Activated T-helper 17 cell treated with anti-CD3 and anti-CD28 coated beads, Interleukin-2, amount 50 U/mL, for 72 hours (primary cell): Measurements from ENCODE around the gene ST7. TPM values are rescaled to one million over a fixed set of nuclear protein-coding genes. Genes with fewer than 3 reads are reported as not detected.
"Not testable (repeated sequence)": the region's sequence is repeated elsewhere in the genome, so short reads cannot be mapped to it uniquely, and the experiment has no call there.

ENCODE experiments used
- ATAC-seq: fragments of 150-1000 bp; cut with Tn5 transposase; replicated peaks from 2 replicates; pipeline ENCODE4 v1.10.0; 2021; ENCODE audit warnings: mild to moderate bottlenecking, moderate library complexity
- H3K27ac Mint-ChIP-seq: one replicate; pipeline ENCODE4 v1.8.0; 2022; ENCODE audit warnings: mixed read lengths
- H3K27me3 Mint-ChIP-seq: one replicate; pipeline ENCODE4 v1.8.0; 2022; ENCODE audit warnings: mixed read lengths
- H3K36me3 Mint-ChIP-seq: one replicate; pipeline ENCODE4 v1.8.0; 2022; ENCODE audit warnings: low read depth, mild to moderate bottlenecking, mixed read lengths
- H3K4me1 Mint-ChIP-seq: one replicate; pipeline ENCODE4 v1.8.0; 2022; ENCODE audit warnings: mixed read lengths
- H3K4me3 Mint-ChIP-seq: one replicate; pipeline ENCODE4 v1.8.0; 2022; ENCODE audit warnings: mild to moderate bottlenecking, mixed read lengths
- H3K9me3 Mint-ChIP-seq: one replicate; pipeline ENCODE4 v1.8.0; 2022; ENCODE audit warnings: mixed read lengths
- total RNA-seq, 2 donors: library from RNA; stranded (reverse); gene quantifications; one replicate each; pipeline ENCODE4 v1.2.3, GENCODE V29; 2022

Gene ST7
- 10 to 100 TPM; 12.5 to 14.4 TPM for total RNA-seq

GRCh38 chr7:116953372-116953905 lies at the start of gene ST7:
Gene ST7, plus strand, starts transcription at chr7:116953501. Its CDS starts 40 bp downstream, at chr7:116953541.
- peak; percentile 73 for ATAC-seq
- peak within 1 kb of the TSS; percentile 86 for H3K27ac Mint-ChIP-seq
- no peaks in the 10 kb centered on the region for H3K27me3 Mint-ChIP-seq
- no peaks in the 10 kb centered on the region for H3K9me3 Mint-ChIP-seq
- peaks cover 15% of the 10 kb centered on the region for H3K4me1 Mint-ChIP-seq
- peaks cover 10% of the 10 kb centered on the region for H3K36me3 Mint-ChIP-seq
- H3K4me3 Mint-ChIP-seq: peak within 1 kb of the TSS; percentile 89

GRCh38 chr7:116906391-116906790 lies 46.9 kb upstream of the ST7 start:
- ATAC-seq: no peak
- Mint-ChIP-seq H3K4me1 (no peaks in the 10 kb centered on the region), H3K36me3 (peaks cover 86% of the 10 kb centered on the region), H3K27ac (no peak overlapping the region), H3K9me3 (no peaks in the 10 kb centered on the region), H3K27me3 (no peaks in the 10 kb centered on the region), H3K4me3 (no peak overlapping the region)

DNA sequence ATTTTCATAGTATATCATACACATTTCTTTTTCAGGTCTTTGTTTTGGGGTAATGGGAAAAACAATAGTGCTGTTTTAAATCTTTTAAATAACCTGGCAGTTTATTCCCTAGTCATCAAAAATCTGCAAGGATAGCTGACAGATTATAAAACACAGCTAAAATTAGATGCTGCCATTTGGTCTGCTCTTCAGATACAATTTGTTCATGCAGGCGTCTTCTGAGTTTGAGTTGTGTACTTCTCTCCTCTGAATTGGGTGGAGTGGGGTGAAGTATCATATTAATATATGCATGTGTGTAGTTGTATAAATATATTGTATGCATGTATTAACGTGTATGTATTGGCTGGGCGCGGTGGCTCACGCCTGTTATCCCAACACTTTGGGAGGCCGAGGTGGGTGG lies 42.9 kb upstream of the ST7 start:
- no peaks in the 10 kb centered on the region for H3K9me3 Mint-ChIP-seq
- peaks cover 92% of the 10 kb centered on the region for H3K36me3 Mint-ChIP-seq
- H3K4me3 Mint-ChIP-seq: no peak overlapping the region
- ATAC-seq: no peak
- no peaks in the 10 kb centered on the region for H3K27me3 Mint-ChIP-seq
- H3K4me1 Mint-ChIP-seq: no peaks in the 10 kb centered on the region
- H3K27ac Mint-ChIP-seq: no peak overlapping the region

DNA sequence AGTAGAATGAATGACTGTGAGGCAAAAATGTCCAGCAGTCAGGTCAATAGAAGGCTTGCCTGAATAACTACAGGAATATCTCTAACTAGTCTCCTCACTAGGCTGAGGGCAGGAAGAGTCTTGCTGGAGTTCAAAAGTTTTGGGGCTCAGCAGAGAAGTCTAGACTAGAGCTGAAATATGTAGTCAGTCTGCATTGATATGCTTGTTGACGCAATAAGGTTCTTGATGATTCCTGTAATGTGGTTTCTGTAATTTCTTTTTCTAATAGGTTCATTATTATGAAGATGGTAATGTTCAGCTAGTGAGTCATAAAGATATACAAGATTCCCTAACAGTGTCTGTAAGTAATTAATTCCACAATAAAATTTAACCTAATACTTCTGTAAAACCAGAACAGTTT lies 41.5 kb upstream of the ST7 start:
- Mint-ChIP-seq H3K27me3 (no peaks in the 10 kb centered on the region), H3K36me3 (peaks cover 92% of the 10 kb centered on the region), H3K27ac (no peak overlapping the region), H3K4me1 (no peaks in the 10 kb centered on the region), H3K9me3 (no peaks in the 10 kb centered on the region), H3K4me3 (no peak overlapping the region)
- no peak for ATAC-seq

DNA sequence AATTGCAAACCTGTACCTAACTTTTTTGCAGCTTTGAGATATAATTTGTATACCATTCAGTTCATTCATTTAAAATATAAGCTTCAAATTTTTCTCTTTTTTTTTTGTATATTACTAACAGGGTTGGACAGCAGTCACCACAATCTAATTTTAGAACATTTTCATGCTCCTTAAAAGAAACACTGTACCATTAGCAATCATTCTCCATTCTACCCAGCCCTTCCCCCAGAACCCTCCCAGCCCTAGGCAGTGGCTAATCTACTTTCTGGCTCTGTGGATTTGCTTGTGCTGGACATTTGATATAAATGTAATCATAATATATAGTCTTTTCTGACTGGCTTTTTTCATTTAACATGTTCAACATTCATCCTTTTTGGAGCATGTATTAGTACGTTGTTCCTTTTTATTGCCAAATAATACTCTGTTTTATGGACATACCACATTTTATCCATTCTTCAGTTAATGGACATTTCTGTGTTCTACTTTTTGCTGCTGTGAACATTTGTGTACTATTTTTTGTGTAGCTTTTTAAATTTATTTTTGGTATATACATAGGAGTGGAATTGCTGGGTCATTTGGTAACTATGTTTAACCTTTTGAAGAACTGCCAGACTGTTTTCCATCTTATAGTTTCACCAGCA lies 40.9 kb upstream of the ST7 start:
- H3K27ac Mint-ChIP-seq: no peak overlapping the region
- H3K9me3 Mint-ChIP-seq: no peaks in the 10 kb centered on the region
- ATAC-seq: no peak

GRCh38 chr7:116918704-116919103 lies 34.6 kb upstream of the ST7 start:
- Mint-ChIP-seq H3K4me3 (no peak overlapping the region), H3K4me1 (no peaks in the 10 kb centered on the region), H3K27me3 (no peaks in the 10 kb centered on the region), H3K9me3 (no peaks in the 10 kb centered on the region), H3K36me3 (peaks cover 63% of the 10 kb centered on the region), H3K27ac (no peak overlapping the region)
- no peak for ATAC-seq

More for the DNA sequence above, 40.9 kb upstream of the ST7 start:
- Mint-ChIP-seq H3K36me3 (peaks cover 96% of the 10 kb centered on the region), H3K4me3 (no peak overlapping the region), H3K4me1 (no peaks in the 10 kb centered on the region), H3K27me3 (no peaks in the 10 kb centered on the region)

DNA sequence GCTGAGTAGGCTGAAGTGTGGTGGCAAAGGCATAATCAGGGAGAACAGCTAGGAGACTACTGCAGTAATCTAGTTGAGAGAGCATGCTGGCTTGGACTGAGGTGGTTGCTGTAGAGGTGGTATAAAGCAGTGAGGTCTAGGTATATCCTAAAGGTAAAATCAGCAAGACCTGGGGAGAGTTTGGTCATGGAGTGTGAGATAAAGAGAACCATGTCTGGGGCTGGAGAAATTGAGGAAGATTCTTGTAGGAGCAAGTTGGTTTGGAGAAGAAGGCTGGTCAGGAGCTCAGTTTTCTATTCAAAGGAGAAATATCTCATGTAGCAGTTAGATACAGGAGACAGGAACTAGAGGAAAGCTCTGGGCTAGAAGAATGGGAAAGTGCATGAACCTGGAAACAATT lies 32.9 kb upstream of the ST7 start:
- no peak overlapping the region for H3K4me3 Mint-ChIP-seq
- H3K27me3 Mint-ChIP-seq: no peaks in the 10 kb centered on the region
- H3K27ac Mint-ChIP-seq: no peak overlapping the region
- no peaks in the 10 kb centered on the region for H3K4me1 Mint-ChIP-seq
- peaks cover 48% of the 10 kb centered on the region for H3K36me3 Mint-ChIP-seq
- no peak for ATAC-seq
- H3K9me3 Mint-ChIP-seq: no peaks in the 10 kb centered on the region

DNA sequence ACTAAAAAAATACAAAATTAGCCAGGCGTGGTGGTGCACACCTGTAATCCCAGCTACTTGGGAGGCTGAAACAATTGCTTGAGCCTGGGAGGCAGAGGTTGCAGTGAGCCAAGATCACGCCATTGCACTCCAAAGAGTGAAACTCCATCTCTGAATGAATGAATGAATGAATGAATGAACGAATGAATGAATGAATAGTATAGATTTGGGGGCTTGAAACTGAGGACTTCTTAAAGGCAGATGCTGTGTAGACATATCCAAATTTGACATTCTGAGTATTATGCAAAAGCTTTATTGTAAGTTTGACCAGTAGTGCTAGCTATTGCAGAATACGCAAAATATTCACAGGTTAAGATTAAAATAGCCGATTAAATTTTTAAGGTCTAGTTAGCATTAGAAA lies 30.8 kb upstream of the ST7 start:
- H3K27me3 Mint-ChIP-seq: no peaks in the 10 kb centered on the region
- no peaks in the 10 kb centered on the region for H3K4me1 Mint-ChIP-seq
- ATAC-seq: no peak
- no peak overlapping the region for H3K4me3 Mint-ChIP-seq
- peaks cover 27% of the 10 kb centered on the region for H3K36me3 Mint-ChIP-seq
- no peaks in the 10 kb centered on the region for H3K9me3 Mint-ChIP-seq
- no peak overlapping the region for H3K27ac Mint-ChIP-seq

GRCh38 chr7:116924741-116925140 lies 28.6 kb upstream of the ST7 start:
- peak; percentile 60 for ATAC-seq
- H3K27ac Mint-ChIP-seq: no peak overlapping the region
- H3K36me3 Mint-ChIP-seq: peaks cover 9% of the 10 kb centered on the region
- H3K4me1 Mint-ChIP-seq: no peaks in the 10 kb centered on the region
- H3K9me3 Mint-ChIP-seq: no peaks in the 10 kb centered on the region
- H3K4me3 Mint-ChIP-seq: no peak overlapping the region
- no peaks in the 10 kb centered on the region for H3K27me3 Mint-ChIP-seq

- no peaks in the 10 kb centered on the region for H3K27me3 Mint-ChIP-seq
- no peaks in the 10 kb centered on the region for H3K4me1 Mint-ChIP-seq
- no peak overlapping the region for H3K4me3 Mint-ChIP-seq
- ATAC-seq: no peak
- no peaks in the 10 kb centered on the region for H3K36me3 Mint-ChIP-seq
- H3K9me3 Mint-ChIP-seq: no peaks in the 10 kb centered on the region
- H3K27ac Mint-ChIP-seq: no peak overlapping the region
Measured at GRCh38 chr7:116929021-116929420, 24.3 kb upstream of the ST7 start.

GRCh38 chr7:116929914-116930913 lies 23.1 kb upstream of the ST7 start:
- H3K4me1 Mint-ChIP-seq: no peaks in the 10 kb centered on the region
- no peak overlapping the region for H3K4me3 Mint-ChIP-seq
- H3K27ac Mint-ChIP-seq: no peak overlapping the region
- no peaks in the 10 kb centered on the region for H3K36me3 Mint-ChIP-seq
- no peaks in the 10 kb centered on the region for H3K27me3 Mint-ChIP-seq
- H3K9me3 Mint-ChIP-seq: no peaks in the 10 kb centered on the region
- peak; percentile 91 for ATAC-seq

- H3K9me3 Mint-ChIP-seq: no peaks in the 10 kb centered on the region
- H3K27ac Mint-ChIP-seq: no peak overlapping the region
- H3K4me1 Mint-ChIP-seq: no peaks in the 10 kb centered on the region
- no peak for ATAC-seq
- no peaks in the 10 kb centered on the region for H3K36me3 Mint-ChIP-seq
- H3K4me3 Mint-ChIP-seq: no peak overlapping the region
- H3K27me3 Mint-ChIP-seq: peaks cover 12% of the 10 kb centered on the region
Measured at GRCh38 chr7:116932566-116932965, 20.7 kb upstream of the ST7 start.

DNA sequence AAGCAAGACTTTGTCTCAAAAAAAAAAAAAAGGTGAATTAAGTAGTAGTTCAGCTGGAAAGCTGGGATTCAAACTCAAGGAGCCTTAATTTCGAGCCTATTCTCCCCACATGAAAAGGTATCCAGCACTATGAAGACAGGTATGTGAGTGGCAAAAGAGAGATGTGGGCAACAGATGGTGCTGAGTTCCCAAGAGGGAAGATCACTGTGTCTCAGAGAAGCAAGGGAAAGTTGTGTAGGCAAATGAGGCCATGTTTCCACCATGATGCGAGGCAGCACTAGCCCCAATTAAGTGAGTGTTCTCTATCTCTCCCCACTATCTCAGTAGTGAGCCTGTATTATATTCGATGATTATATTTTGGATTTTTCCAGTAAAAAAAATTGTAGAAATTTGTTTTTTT lies 19.8 kb upstream of the ST7 start:
- no peak for ATAC-seq
- Mint-ChIP-seq H3K4me3 (no peak overlapping the region), H3K27ac (no peak overlapping the region), H3K36me3 (no peaks in the 10 kb centered on the region), H3K9me3 (no peaks in the 10 kb centered on the region), H3K27me3 (peaks cover 14% of the 10 kb centered on the region), H3K4me1 (no peaks in the 10 kb centered on the region)

- no peak for ATAC-seq
- peaks cover 14% of the 10 kb centered on the region for H3K27me3 Mint-ChIP-seq
- H3K27ac Mint-ChIP-seq: no peak overlapping the region
- H3K4me1 Mint-ChIP-seq: no peaks in the 10 kb centered on the region
- no peaks in the 10 kb centered on the region for H3K36me3 Mint-ChIP-seq
- H3K9me3 Mint-ChIP-seq: no peaks in the 10 kb centered on the region
- no peak overlapping the region for H3K4me3 Mint-ChIP-seq
Measured at GRCh38 chr7:116934580-116934979, 18.7 kb upstream of the ST7 start.

DNA sequence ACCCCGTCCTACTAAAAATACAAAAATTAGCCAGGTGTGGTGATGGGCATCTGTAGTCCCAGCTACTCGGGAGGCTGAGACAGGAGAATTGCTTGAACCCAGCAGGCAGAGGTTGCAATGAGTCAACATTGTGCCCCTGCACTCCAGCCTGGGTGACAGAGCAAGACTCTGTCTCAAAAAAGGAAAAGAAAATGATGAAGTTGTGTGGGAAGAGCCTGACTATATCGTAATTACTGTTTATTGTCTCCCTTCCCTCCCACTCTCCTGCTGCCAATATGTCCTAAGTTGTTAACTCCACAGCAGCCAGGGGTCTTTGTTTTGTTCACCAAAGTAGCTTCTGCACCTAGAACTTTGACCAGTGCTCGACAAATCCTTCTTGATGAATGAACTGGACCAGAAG lies 16.5 kb upstream of the ST7 start:
- not testable (repeated sequence) for H3K9me3 Mint-ChIP-seq, H3K27ac Mint-ChIP-seq, H3K4me1 Mint-ChIP-seq, H3K4me3 Mint-ChIP-seq, H3K36me3 Mint-ChIP-seq
- peaks cover 14% of the 10 kb centered on the region for H3K27me3 Mint-ChIP-seq
- peak; percentile 38 for ATAC-seq
